NCI-H460 (cell line): ENCODE data around the gene OTUD5. TPM values are rescaled to one million over a fixed set of nuclear protein-coding genes. Genes with fewer than 3 reads are reported as not detected.

Experiments used
- DNase-seq: peaks from one replicate; pipeline ENCODE4 v3.0.0-alpha.2; 2016; ENCODE audit warnings: low read depth; ENCODE audit errors: extremely low read depth
- total RNA-seq: library from RNA; depleted of rRNA; stranded (reverse); fragments of >200 nt; shearing (Covaris generic); gene quantifications from 2 replicates; pipeline ENCODE4 v1.2.3, GENCODE V29; 2014

Gene OTUD5
- total RNA-seq, 1 experiment from 2014 or later = 28.6 TPM

- DNase-seq = no peak
Measured at GRCh38 chrX:48913605-48914366, 43.6 kb downstream of the OTUD5 start.

GRCh38 chrX:48911412-48912182 is 45.8 kb downstream of the OTUD5 start, which contains the start of gene SLC35A2:
SLC35A2 (minus strand) TSS chrX:48911646; CDS start chrX:48911636, 10 bp downstream.
- peak; percentile 62 for DNase-seq

- DNase-seq = no peak
Measured at GRCh38 chrX:48910926-48911411, 46.4 kb downstream of the OTUD5 start.

- DNase-seq = no peak
Measured at GRCh38 chrX:48909703-48910294, 47.6 kb downstream of the OTUD5 start.

GRCh38 chrX:48908600-48908999 is 48.8 kb downstream of the OTUD5 start:
- DNase-seq = no peak

- DNase-seq = no peak
Measured at GRCh38 chrX:48905090-48905790, 52.2 kb downstream of the OTUD5 start.

GRCh38 chrX:48904626-48905025 is 52.8 kb downstream of the OTUD5 start:
- DNase-seq = no peak

GRCh38 chrX:48904180-48904579 is 53.2 kb downstream of the OTUD5 start:
- DNase-seq = no peak

- DNase-seq = no peak
Measured at GRCh38 chrX:48903290-48903689, 54.1 kb downstream of the OTUD5 start.

- no peak for DNase-seq
Measured at GRCh38 chrX:48902776-48903175, 54.6 kb downstream of the OTUD5 start.

- DNase-seq = no peak
Measured at GRCh38 chrX:48902135-48902534, 55.3 kb downstream of the OTUD5 start.

GRCh38 chrX:48901069-48901468 is 56.3 kb downstream of the OTUD5 start:
- no peak for DNase-seq

GRCh38 chrX:48899078-48899410 is 58.4 kb downstream of the OTUD5 start:
- no peak for DNase-seq

- DNase-seq = peak; percentile 97
Measured at GRCh38 chrX:48897625-48898306, 59.6 kb downstream of the OTUD5 start, which contains the start of the genes PQBP1 and TIMM17B. PQBP1 (plus strand) TSS chrX:48897930; CDS start chrX:48898510, 580 bp downstream. TIMM17B (minus strand) TSS chrX:48897768; CDS start chrX:48897749, 19 bp downstream.

- peak; percentile 62 for DNase-seq
Measured at GRCh38 chrX:48897157-48897624, 60.2 kb downstream of the OTUD5 start.

- DNase-seq = no peak
Measured at GRCh38 chrX:48896611-48897011, 60.8 kb downstream of the OTUD5 start.

GRCh38 chrX:48894891-48895290 is 62.5 kb downstream of the OTUD5 start:
- no peak for DNase-seq

GRCh38 chrX:48893556-48894348 is 63.7 kb downstream of the OTUD5 start:
- DNase-seq = no peak

- no peak for DNase-seq
Measured at GRCh38 chrX:48892896-48893295, 64.5 kb downstream of the OTUD5 start.
